Left renal cortex interstitium (tissue), 4 donors: ENCODE results near the gene PDE11A. TPM values are rescaled to one million over a fixed set of nuclear protein-coding genes. Genes with fewer than 3 reads are reported as not detected.
"Not testable (repeated sequence)": the region's sequence is repeated elsewhere in the genome, so short reads cannot be mapped to it uniquely, and the experiment has no call there.

ENCODE experiments used
- DNase-seq, 4 donors: peaks; one replicate each; pipeline ENCODE4 v3.0.0-alpha.2; 2013; ENCODE audit warnings: low read depth in 4 of 4, low spot score in 2 of 4, missing footprints in 1 of 4
- polyA plus RNA-seq, 4 donors: library from polyadenylated mRNA; unstranded; fragments of 120-200 nt; gene quantifications; one replicate each; pipeline ENCODE4 v1.2.1, GENCODE V29; 2013; ENCODE audit not compliant: insufficient read length in 4 of 4

PDE11A gene
- polyA plus RNA-seq, 4 donors, result 4.6 to 8.1 (median 7.4) TPM

DNA sequence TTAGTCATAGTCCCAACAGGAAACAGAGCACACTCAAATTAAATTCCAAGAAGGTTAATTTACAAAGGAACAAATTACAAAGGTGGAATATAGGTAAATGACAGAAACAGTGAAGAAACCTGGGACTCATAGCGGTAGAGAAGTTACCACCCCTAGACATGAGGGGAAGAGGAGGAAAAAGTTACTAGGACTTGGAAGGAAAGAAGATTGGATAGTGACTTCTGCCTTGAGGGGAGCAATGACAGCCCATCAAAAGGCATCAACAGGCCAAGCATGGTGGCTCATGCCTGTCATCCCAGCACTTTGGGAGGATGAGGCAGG lies 2.4 kb upstream of the PDE11A start:
- DNase-seq, result no peak

DNA sequence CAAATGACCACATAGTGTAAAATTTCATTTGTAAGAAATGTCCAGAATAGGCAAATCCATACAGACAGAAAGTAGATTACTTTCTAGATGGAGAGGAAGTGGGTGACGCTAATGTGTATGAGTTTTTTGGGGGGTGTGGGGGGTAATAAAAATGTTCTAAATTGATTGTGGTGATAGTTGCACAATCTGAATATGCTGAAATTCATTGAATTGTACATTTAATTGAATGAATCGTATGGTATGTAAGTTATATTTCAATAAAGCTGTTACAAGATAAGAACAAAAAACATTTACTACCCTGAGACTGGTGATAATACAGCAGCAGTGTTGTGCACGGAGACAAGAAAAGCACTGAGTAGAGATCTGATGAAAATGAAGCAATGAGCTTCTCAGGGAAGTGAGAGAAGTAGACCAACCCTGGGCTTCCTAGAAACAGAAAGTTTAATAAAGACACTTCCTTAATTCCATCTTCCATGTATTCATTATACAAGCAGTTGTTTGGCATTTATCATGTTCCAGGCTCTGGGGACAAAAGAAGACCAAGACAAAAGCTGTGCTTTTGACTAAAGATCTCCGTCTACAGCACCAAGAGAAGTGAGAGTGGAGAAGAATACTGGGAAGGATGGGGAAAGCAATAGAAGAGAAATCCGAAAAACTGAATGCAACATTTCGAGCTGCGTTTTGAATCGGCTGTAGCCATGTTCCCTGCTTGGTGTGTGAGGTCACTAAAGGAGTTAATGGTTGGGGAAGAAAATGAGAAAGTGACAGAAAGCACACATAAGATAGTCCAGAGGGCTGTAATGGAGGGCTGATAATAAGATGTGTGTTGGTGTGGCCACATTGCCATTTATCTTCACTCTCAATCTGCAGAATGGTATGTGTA lies 1.8 kb upstream of the PDE11A start:
- no peak for DNase-seq

DNA sequence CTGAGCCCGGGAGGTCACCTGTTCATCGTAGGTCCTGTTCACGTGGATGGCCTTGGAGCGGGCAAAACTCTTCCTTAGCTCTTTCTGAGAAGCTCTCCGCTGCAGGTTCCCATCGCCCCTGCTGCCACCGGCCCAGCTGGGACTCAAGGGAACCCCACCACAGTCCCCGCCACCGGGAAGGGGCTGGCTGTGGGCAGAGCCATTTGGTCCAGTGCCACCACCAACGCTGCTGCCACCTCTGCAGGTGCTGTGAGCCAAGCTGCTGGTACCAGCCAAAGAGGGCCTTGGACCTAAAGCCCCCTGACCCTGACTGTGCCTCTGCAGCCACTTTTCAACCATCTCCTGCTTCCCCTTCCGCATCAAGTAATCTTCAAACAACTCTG lies 586 bp downstream of the PDE11A start:
- DNase-seq, result no peak

DNA sequence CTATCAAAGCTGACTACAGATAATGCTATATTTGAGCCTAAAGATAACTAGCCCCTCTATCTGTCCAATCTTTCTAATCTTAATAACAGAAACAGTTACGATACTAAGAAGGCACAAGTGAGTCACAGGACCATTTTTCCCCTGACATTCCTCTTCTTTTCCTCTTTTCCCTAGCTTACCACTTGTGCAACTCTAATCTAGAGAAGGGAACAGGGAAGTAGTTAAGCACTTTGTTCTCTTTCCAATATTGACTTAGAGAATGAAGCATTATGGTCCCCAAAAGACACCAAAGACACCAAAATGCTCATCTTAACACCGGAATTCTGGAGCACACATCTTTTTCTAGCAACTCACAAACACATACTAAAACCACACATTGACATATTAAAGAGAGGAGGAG lies 1.8 kb downstream of the PDE11A start:
- DNase-seq, result no peak

DNA sequence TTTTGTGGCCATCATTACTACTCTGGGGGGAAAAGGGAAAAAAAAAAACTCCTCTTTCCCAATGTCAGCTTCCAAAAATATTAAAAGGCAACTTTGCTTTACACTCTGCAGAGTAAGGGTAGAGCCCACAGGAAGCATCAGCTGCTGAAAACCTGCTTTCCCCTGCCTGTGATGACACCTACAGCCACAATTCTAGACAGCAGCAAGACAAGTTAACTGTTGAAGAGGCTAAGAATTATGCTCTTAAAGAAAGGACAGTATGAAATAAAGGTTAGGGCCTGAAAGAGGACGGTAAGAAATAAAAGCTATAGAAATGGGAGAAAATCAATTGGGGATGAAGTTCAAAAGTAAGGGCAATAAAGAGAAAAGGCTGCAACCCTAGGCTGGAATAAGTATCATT lies 3.0 kb downstream of the PDE11A start:
- no peak for DNase-seq

DNA sequence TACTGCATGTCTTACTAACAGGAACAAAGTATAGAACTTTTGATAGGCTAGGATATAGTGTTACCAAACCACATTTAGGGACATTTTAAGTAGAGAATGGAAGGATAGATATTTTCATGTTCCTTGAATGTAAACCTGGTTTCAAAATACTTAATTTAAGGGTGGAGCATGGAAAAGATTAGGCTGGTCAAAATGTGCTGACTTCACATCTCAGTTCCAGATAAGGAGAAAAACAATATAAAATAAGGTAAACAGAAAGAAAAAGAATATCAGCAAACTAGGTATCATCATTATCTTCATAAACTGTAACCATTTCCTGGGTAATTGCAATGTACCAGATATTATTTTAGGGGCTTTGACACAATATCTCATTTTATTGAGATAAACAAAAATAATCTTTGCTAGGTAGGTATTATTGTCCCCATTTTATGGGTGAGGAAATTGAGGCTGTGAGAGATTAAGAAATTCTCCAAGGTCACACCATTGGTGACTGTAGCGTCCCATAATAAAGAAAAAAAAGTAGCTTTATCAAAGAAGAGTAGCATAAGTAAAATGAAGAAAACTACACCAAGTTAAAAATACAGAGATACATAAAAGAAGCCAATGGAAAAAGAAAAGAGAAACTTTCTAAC lies 3.6 kb downstream of the PDE11A start:
- DNase-seq, result no peak

DNA sequence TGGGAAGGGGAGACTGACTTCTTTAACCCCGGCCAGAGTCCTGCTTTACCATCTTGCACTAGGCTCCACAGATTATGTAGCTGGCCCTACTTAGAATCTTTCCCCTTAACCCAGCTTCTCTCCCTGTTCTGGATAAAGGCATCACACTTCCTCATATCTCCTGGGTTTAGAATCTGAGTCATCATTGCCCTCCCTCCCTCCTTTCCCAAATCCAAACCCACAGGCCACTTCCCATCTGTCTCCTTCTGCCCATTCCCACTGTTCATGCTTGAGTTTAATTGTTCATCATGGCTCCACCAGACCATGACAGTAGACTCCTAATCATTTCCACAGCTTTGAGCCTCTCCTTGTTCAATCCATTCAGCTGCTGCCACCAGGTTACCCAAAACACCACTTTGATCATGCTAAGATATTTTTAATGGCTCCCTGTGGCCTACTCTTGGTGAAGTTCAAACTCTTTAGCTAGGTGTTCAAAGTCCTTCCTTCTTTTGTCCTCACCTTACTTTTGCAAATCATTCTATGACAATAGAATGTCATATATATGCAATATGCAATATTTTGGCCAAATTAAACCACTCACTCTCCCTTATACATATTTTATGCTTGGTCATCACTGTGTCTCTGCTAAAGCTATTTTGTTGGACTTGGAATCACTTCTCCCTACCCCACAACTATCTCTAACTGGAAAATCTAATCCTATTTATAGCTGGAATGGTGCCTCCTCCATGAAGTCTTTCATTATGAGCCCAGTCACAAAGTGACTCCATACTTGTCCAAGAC lies 5.5 kb downstream of the PDE11A start:
- no peak for DNase-seq

DNA sequence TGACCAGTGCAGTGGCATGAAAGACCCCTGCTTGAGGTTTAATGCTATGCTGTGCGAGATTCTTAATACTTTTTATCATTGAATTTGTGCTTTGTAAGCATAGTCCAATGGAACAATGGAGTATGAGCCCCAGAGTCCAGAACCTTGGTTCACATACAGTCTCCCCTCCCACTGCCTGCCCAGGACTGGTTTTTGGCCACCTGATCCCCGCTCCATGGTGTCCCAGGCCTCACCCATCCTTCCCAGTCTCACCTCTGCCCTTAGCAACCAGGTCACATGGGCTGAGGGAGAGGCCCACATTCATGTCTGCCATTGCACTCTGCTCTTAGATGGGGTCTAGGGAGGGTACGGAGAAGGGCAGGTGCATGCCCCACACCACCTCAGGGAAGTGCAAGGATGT lies 6.3 kb downstream of the PDE11A start:
- no peak for DNase-seq

DNA sequence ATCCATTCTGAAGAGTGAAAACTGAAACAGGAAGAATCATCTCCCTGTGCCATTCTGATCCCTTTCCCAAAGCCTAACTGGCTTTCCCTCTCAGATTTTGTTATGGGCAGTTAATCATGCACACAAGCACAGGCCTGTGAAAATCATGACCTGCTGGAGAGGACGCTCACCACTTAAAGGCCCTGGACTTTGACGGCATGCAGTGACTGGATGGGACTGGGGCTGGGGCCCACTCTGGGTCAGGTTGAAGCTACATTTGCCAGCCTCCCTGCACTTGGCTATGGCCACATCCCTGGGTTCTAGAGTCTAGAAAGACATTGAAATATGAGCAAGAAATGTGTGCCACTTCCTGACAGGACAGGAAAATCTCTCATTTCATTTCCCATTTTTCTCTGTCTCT lies 12.9 kb downstream of the PDE11A start:
- no peak for DNase-seq

DNA sequence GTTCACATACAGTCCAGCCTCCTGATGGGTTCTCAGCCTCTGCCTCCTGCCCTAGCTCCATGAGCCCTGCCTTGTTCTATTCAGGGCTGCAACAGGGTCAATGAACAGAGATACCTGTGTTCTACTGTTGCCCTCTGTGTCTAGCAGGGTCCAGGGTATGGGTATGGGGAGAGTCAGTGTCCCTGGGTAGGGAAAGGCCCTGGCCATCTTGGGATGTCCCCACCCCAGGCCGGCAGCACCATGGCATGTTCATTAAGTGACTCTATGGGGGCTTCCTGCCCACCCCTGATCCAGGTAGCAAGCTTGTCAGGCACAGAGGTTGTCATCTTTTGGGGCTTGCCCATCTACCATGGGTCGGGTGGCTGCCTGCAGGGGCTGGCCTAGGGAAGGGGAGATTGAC lies 13.5 kb downstream of the PDE11A start:
- DNase-seq, result no peak

DNA sequence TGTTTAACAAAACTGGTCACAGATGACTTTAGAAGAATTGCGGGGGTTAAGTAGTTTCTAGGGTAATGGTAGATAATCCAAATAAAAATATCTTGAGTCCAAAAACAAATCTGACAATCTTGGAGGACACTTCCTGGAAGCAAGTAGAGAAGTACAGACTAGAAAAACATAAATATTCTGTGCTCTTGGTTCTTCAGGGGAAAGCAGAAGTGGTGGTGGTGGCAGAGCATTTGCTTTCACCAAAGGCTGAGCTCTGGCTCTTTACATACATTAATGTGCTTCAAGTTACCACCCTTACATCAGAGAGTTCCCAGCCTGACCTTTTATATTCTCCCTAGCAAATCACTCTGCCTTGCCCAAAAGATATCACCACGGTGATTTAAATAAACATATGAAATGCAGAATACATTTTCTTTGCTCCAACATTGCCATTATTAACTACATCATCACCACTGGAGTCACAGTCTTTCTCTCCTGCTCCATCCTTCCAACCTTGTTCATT lies 15.3 kb downstream of the PDE11A start:
- no peak for DNase-seq

DNA sequence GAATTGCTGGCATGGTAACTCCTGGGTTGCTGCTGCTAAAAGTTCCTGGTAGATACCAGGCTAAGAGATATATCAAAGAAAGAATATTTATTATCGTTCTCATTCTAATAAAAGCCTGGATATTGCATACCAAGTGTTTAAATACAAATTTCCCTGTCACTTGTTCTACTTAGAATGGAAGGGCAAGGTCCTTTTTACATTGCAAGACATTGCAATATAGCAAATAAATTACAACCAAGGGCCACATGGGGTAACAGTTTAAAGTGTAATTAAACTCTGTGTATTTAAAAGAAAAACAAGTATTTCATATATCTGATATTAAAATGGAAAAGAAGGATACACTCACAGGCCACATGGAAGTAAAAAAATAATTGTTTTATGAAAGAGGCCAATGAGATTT lies 16.2 kb downstream of the PDE11A start:
- DNase-seq, result no peak

DNA sequence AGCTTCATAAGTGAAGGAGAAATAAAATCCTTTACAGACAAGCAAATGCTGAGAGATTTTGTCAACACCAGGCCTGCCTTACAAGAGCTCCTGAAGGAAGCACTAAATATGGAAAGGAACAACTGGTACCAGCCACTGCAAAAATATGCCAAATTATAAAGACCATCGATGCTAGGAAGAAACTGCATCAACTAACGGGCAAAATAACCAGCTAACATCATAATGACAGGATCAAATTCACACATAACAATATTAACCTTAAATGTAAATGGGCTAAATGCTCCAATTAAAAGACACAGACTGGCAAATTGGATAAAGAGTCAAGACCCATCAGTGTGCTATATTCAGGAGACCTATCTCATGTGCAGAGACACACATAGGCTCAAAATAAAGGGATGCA lies 21.3 kb downstream of the PDE11A start:
- DNase-seq, result not testable (repeated sequence)

DNA sequence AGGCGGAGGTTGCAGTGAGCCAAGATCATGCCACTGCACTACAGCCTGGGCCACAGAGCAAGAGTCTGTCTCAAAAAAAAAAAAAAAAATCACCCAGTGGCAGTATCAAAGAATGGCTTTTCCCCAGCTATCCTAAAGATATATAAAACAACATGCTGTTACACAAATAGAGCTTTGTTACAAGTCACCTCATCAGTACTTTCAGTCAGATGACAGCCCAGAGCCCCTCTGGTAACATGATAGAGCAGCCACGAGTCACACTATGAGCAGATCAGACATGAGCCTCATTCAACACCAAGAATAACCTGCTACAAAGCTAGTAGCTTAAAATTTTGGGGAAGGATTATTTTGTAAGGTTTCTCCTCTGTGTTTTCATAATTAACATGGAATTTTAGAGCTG lies 25.2 kb downstream of the PDE11A start:
- no peak for DNase-seq

DNA sequence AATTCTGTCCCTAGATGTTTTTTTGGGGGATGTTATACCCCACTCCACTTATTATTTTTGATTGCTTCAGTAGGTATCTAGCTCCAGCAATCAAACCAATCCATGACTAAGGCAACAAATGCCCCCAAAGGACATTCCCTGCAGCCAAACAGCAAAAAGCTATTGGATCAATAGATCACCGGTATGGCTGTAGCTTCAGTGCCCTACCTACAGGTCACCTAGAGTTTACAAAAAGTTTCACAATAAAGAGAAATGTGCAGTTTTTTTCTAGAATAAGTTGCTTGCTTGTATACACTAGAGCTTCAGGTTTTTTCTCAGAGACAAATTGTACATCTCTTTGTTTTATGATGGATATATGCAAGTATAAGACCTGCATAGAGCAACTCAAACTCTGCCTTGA lies 27.7 kb downstream of the PDE11A start:
- DNase-seq, result no peak

DNA sequence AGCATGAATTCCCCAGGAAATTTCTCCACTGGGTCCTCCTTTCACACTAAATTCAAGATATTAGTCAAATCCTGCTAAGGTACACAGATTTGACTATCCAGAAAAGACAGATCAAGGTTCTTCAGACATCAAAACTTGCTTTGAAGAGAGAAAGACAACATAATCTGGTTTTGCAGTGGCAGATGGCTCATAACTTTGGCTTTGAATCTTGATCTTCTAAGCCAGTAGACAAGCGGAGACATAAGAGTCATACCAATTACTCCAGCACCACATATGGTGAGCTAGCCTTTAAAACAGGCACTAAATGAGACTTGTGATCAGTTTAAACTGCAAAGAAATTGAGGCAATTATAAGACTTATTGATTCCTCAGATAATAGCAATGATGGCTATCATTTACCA lies 29.3 kb downstream of the PDE11A start:
- DNase-seq, result no peak

DNA sequence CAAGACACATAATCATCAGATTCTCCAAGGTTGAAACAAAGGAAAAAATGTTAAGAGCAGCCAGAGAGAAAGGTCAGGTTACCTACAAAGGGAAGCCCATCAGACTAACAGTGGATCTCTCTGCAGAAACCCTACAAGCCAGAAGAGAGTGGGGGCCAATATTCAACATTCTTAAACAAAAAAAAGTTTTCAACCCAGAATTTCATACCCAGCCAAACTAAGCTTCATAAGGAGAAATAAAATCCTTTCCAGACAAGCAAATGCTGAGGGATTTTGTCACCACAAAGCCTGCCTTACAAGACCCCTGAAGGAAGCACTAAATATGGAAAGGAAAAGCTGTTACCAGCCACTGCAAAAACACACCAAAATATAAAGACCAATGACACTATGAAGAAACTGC lies 39.0 kb downstream of the PDE11A start:
- not testable (repeated sequence) for DNase-seq

DNA sequence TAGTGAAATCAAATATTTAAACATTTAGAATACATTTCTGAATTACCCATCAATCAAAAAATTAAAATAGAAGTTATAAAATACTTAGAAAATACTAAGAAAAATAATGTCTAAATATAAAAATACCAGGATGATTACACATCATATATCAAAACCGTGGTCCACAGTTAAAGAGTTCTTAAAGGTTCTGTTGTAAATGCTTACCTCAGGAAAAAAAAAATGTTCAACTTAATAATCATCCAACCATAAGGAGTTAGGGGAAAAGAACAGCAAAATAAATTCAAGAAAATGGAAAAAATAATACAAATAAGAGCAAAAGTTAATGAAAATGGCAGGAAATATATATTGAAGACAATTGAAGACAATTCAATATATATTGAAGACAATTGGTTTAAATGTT lies 43.2 kb downstream of the PDE11A start:
- no peak for DNase-seq

DNA sequence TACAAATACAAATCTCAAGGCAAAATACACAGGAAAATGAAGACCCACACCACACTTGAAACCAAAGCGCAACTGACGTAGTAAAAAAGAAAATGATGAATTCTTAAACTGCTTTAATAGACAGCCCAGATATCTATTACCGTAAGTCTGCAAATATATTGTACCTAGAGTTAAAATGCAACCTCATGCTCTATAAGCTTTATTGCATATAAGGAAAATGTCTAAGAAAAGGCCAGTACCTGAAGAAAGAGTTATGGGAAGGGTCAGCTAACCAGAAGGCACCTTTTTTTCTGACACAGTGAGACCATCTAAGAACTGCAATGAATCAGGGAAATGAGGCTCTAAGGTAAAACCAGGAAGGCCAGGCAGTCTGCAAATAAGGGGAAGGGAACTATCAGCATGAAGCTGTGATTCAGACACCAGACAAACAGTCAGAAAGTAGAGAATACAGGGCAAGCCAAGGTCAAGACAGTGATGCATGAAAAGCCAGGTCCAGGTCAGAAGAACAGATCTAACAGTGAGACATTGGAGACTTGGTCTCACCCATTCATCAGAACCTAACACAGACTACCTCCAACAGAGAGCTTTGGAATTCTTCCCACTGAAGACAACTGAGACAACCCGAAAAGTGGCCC lies 46.9 kb downstream of the PDE11A start:
- no peak for DNase-seq

DNA sequence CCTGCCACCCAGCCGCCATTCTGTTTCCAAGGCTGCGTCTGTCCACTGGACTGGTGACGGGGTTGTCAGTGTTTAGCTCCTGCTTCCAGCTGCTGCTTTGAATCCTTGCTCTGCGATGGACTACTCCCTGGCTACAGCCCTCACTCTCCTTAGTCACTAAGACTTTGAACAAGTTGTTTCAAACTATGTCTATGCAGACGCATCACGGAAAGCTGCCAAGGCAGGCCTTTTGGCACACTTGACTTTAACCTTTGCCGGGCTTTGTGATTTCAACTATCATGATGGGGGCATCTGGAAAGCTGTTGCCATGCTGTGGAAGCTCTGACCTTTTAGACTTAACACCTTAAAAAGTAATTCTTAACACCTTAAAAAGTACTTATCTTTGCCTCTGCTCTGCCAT lies 54.4 kb downstream of the PDE11A start:
- no peak for DNase-seq

DNA sequence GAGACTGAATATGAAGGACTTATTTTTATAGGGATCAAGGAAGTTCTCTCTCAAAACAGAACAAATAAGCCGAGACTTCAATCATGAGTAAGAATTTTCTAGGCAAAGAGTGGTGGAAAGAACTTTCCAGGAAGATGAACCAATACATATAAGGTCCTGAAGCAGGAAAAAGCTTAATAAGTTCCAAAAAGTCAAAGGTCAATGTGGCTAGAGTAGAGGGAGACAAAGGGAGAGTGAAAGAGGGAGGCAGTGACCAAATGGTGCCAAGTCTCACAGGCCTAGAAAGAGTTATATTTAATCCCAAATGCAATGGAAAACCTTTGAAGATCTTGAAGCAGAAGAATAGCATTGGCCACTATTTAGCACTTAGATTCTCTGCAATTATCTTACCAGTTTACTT lies 56.0 kb downstream of the PDE11A start:
- no peak for DNase-seq
